SK-N-SH (cell line): Measurements from ENCODE around the gene ASCC2. TPM values are rescaled to one million over a fixed set of nuclear protein-coding genes. Genes with fewer than 3 reads are reported as not detected.

Experiments used
- CTCF ChIA-PET: fragments of 300-600, 350-600 bp; formaldehyde crosslinking; extraction: SDS; loops from one replicate; lab custom pipeline; 2021; lab: Yijun Ruan, JAX
- POLR2A ChIA-PET: fragments of 350-600 bp; sonication (Branson Sonifier 250); formaldehyde crosslinking; extraction: SDS; loops from one replicate; lab custom pipeline; 2020; ENCODE audit warnings: antibody characterized with exemption, inconsistent platforms; lab: Yijun Ruan, JAX
- DNase-seq: peaks from one replicate; pipeline ENCODE4 v3.0.0; 2012
- H2AFZ ChIP-seq: fragments of 200-600 bp; sonication (generic); 2 replicates; pipeline ENCODE4 v1.8.1; 2016; ENCODE audit warnings: antibody characterized with exemption, mild to moderate bottlenecking, low read depth
- H3F3A ChIP-seq: fragments of 200-600 bp; sonication (generic); replicated peaks from 2 replicates; pipeline ENCODE3; 2016; ENCODE audit warnings: antibody characterized with exemption, mild to moderate bottlenecking; ENCODE audit not compliant: insufficient read depth
- H3K27ac ChIP-seq, 2 experiments: fragments of 200-500 bp in 1 of 2; fragments of 200-600 bp in 1 of 2; sonication (Bioruptor generic) in 1 of 2; sonication (generic), shearing (Covaris generic) in 1 of 2; 2 replicates each; pipeline versions ENCODE4 v1.5.1 to v1.6.1; 2014 to 2016; ENCODE audit warnings: low read depth in 2 of 2, inconsistent platforms in 1 of 2, low read length in 1 of 2, mild to moderate bottlenecking in 1 of 2, mixed read lengths in 1 of 2
- H3K27me3 ChIP-seq: fragments of 200-600 bp; sonication (generic), shearing (Covaris generic); 2 replicates; pipeline ENCODE4 v1.6.1; 2016; ENCODE audit warnings: mixed run types; ENCODE audit not compliant: insufficient read depth
- H3K36me3 ChIP-seq, 2 experiments: fragments of 200-500 bp in 1 of 2; fragments of 200-600 bp in 1 of 2; sonication (Bioruptor generic) in 1 of 2; sonication (generic) in 1 of 2; replicated peaks in 1 of 2; 2 replicates each; pipeline versions ENCODE3 to v1.5.1; 2014 to 2016; ENCODE audit warnings: low read length in 1 of 2, mild to moderate bottlenecking in 1 of 2; ENCODE audit not compliant: insufficient read depth in 2 of 2, control insufficient read depth in 1 of 2
- H3K4me1 ChIP-seq, 2 experiments: fragments of 200-500 bp in 1 of 2; fragments of 200-600 bp in 1 of 2; sonication (Bioruptor generic) in 1 of 2; sonication (generic), shearing (Covaris generic) in 1 of 2; 2 replicates each; pipeline versions ENCODE4 v1.5.1 to v1.6.1; 2014 to 2016; ENCODE audit warnings: low read depth in 1 of 2, low read length in 1 of 2, mixed run types in 1 of 2; ENCODE audit not compliant: insufficient read depth in 2 of 2, control insufficient read depth in 1 of 2
- H3K4me2 ChIP-seq: fragments of 200-600 bp; sonication (generic), shearing (Covaris generic); 2 replicates; pipeline ENCODE4 v1.6.1; 2017; ENCODE audit warnings: mixed run types
- H3K4me3 ChIP-seq, 2 experiments: fragments of 200-500 bp in 1 of 2; fragments of 200-600 bp in 1 of 2; sonication (Bioruptor generic) in 1 of 2; sonication (generic), shearing (Covaris generic) in 1 of 2; 2 replicates each; pipeline versions ENCODE4 v1.5.1 to v1.8.1; 2014 to 2016; ENCODE audit warnings: low read depth in 2 of 2, inconsistent platforms in 1 of 2, low read length in 1 of 2, mild to moderate bottlenecking in 1 of 2, mixed read lengths in 1 of 2, moderate library complexity in 1 of 2
- H3K79me2 ChIP-seq: fragments of 200-600 bp; sonication (generic); 2 replicates; pipeline ENCODE4 v1.8.1; 2017; ENCODE audit warnings: mild to moderate bottlenecking; ENCODE audit not compliant: insufficient read depth
- H3K9ac ChIP-seq: fragments of 200-600 bp; sonication (generic); 2 replicates; pipeline ENCODE4 v1.6.1; 2017; ENCODE audit warnings: mixed run types
- H3K9me2 ChIP-seq: fragments of 200-600 bp; sonication (generic); 2 replicates; pipeline ENCODE4 v1.6.1; 2017; ENCODE audit warnings: mixed run types
- H3K9me3 ChIP-seq: fragments of 200-600 bp; sonication (generic); 2 replicates; pipeline ENCODE4 v1.6.1; 2017; ENCODE audit warnings: mixed run types, mild to moderate bottlenecking, moderate library complexity
- H4K20me1 ChIP-seq: fragments of 200-600 bp; sonication (generic); 2 replicates; pipeline ENCODE4 v1.6.1; 2017; ENCODE audit warnings: mild to moderate bottlenecking, mixed run types; ENCODE audit not compliant: insufficient read depth
- CHD2 ChIP-seq: fragments of 150-350 bp; IDR thresholded peaks from 2 replicates; pipeline ENCODE4 v1.6.1; 2018; ENCODE audit warnings: low read length; ENCODE audit not compliant: partially characterized antibody
- CTCF ChIP-seq: fragments of 200-600 bp; sonication (generic); IDR thresholded peaks from 2 replicates; pipeline ENCODE4 v1.6.1; 2017; ENCODE audit warnings: antibody characterized with exemption, mild to moderate bottlenecking, moderate library complexity
- ELF1 ChIP-seq: IDR thresholded peaks from 2 replicates; pipeline ENCODE4 v1.4.0; 2012
- FOSL2 ChIP-seq: IDR thresholded peaks from 2 replicates; pipeline ENCODE4 v1.4.0; 2012; ENCODE audit warnings: low read depth, mild to moderate bottlenecking, moderate library complexity, borderline replicate concordance
- FOXM1 ChIP-seq: IDR thresholded peaks from 2 replicates; pipeline ENCODE4 v1.4.0; 2012; ENCODE audit warnings: low read depth, mild to moderate bottlenecking
- JUND ChIP-seq: IDR thresholded peaks from 2 replicates; pipeline ENCODE4 v1.4.0; 2012
- MEF2A ChIP-seq: IDR thresholded peaks from 2 replicates; pipeline ENCODE4 v1.4.0; 2012; ENCODE audit warnings: low read depth, borderline replicate concordance
- MXI1 ChIP-seq: IDR thresholded peaks from 2 replicates; pipeline ENCODE4 v1.6.1; 2012; ENCODE audit warnings: mild to moderate bottlenecking, low read depth, low read length, improper control_type of control experiment
- NFIC ChIP-seq: IDR thresholded peaks from 2 replicates; pipeline ENCODE4 v1.4.0; 2012; ENCODE audit warnings: borderline replicate concordance
- NRF1 ChIP-seq: IDR thresholded peaks from 2 replicates; pipeline ENCODE4 v1.6.1; 2012; ENCODE audit warnings: low read depth, mild to moderate bottlenecking, low read length
- PBX3 ChIP-seq: IDR thresholded peaks from 2 replicates; pipeline ENCODE4; 2012
- POLR2AphosphoS5 ChIP-seq: IDR thresholded peaks from 2 replicates; pipeline ENCODE4 v1.6.1; 2012; ENCODE audit warnings: low read depth, low read length
- RCOR1 ChIP-seq: fragments of 150-350 bp; IDR thresholded peaks from 2 replicates; pipeline ENCODE4 v1.6.1; 2017; ENCODE audit warnings: antibody characterized with exemption, low read length
- RFX5 ChIP-seq: IDR thresholded peaks from 2 replicates; pipeline ENCODE4 v1.6.1; 2012; ENCODE audit warnings: mild to moderate bottlenecking, improper control_type of control experiment, low read length
- RXRA ChIP-seq: IDR thresholded peaks from 2 replicates; pipeline ENCODE4 v1.4.0; 2012; ENCODE audit warnings: low read depth, mild to moderate bottlenecking, borderline replicate concordance
- SIN3A ChIP-seq: IDR thresholded peaks from 2 replicates; pipeline ENCODE4 v1.6.1; 2012; ENCODE audit warnings: low read depth, mild to moderate bottlenecking, low read length, moderate library complexity, borderline replicate concordance
- SMC3 ChIP-seq: IDR thresholded peaks from 2 replicates; pipeline ENCODE4 v1.6.1; 2012; ENCODE audit warnings: low read depth, low read length, improper control_type of control experiment
- TAF1 ChIP-seq: IDR thresholded peaks from 2 replicates; pipeline ENCODE4 v1.6.1; 2012; ENCODE audit warnings: low read depth, mild to moderate bottlenecking, low read length, moderate library complexity, borderline replicate concordance
- TCF12 ChIP-seq: IDR thresholded peaks from 2 replicates; pipeline ENCODE4 v1.4.0; 2012
- TEAD4 ChIP-seq: IDR thresholded peaks from 2 replicates; pipeline ENCODE4 v1.4.0; 2012; ENCODE audit warnings: mild to moderate bottlenecking, borderline replicate concordance; ENCODE audit not compliant: insufficient read depth
- WGBS: methylation state at CpG from one replicate; pipeline ENCODE4 v1.1.6; 2017; ENCODE audit warnings: low lambda C conversion rate; 5-methylcytosine and 5-hydroxymethylcytosine counted together
- polyA plus RNA-seq, 3 experiments: library from polyadenylated mRNA; depleted of rRNA; stranded (reverse); fragments of >200 nt; gene quantifications; 2 replicates each; pipeline ENCODE4 v1.2.3, GENCODE V29; 2012
- TF ChIP-seq, protein P1 (sequence below): fragments of 150-350 bp; IDR thresholded peaks from 2 replicates; pipeline ENCODE4 v1.6.1; 2016; ENCODE audit warnings: mild to moderate bottlenecking, low read depth, low read length
- TF ChIP-seq, protein P2 (sequence below): fragments of 150-350 bp; IDR thresholded peaks from 2 replicates; pipeline ENCODE4 v1.6.1; 2017; ENCODE audit warnings: antibody characterized with exemption, low read length, low read depth, borderline replicate concordance
- TF ChIP-seq, protein P3 (sequence below): IDR thresholded peaks from 2 replicates; pipeline ENCODE4 v1.4.0; 2012; ENCODE audit warnings: low read depth

ASCC2 gene
- polyA plus RNA-seq, 1 of the 3 experiments (the other 2 are of a cell fraction): 82.0 TPM

GRCh38 chr22:29817724-29818123 lies 20.4 kb downstream of the ASCC2 start:
- Histone ChIP-seq H3K4me3 (no peak overlapping the region), H3K27ac (no peak overlapping the region), H3K9me2 (no peaks in the 10 kb centered on the region)
- POLR2A ChIA-PET: no interaction called here
- no peak for TF ChIP-seq SMC3
- TF ChIP-seq RFX5: no peak
- TF ChIP-seq NFIC: no peak
- no peak for TF ChIP-seq TCF12
- TF ChIP-seq MEF2A: no peak
- no peak for TF ChIP-seq FOSL2
- no peak for TF ChIP-seq TAF1
- no peak for TF ChIP-seq NRF1
- TF ChIP-seq ELF1: no peak
- no peak for TF ChIP-seq SIN3A
- no peak for TF ChIP-seq JUND
- TF ChIP-seq, all 33 proteins: peak for 0
- no peaks in the 10 kb centered on the region for H3K9me3 ChIP-seq
- H2AFZ ChIP-seq: no peak overlapping the region
- WGBS: 100% methylated on average over 1 of the region's 1 CpG
- H3F3A ChIP-seq: peaks cover 7% of the 10 kb centered on the region
- DNase-seq: no peak
- H3K27me3 ChIP-seq: no peaks in the 10 kb centered on the region
- peaks cover 29 to 48% of the 10 kb centered on the region in 2 experiments for H3K36me3 ChIP-seq
- peaks cover 8 to 11% of the 10 kb centered on the region in 2 experiments; a peak in 2 of 4 replicates for H3K4me1 ChIP-seq
- H4K20me1 ChIP-seq: no peaks in the 10 kb centered on the region
- CTCF ChIA-PET: interaction anchor here (1.1 kb wide), 1 partner anchor 12 kb away, joined by 3 read pairs; no protein-coding TSS in a partner anchor
- H3K9ac ChIP-seq: no peak overlapping the region
- no peaks in the 10 kb centered on the region for H3K79me2 ChIP-seq
- no peak overlapping the region for H3K4me2 ChIP-seq

- H3K9me2 ChIP-seq: no peaks in the 10 kb centered on the region
- no peaks in the 10 kb centered on the region for H3K27me3 ChIP-seq
- no peaks in the 10 kb centered on the region for H3K9me3 ChIP-seq
- no peak overlapping the region for H3K27ac ChIP-seq
- H3K9ac ChIP-seq: no peak overlapping the region
- H2AFZ ChIP-seq: no peak overlapping the region
- WGBS: 100% methylated on average over 2 of the region's 2 CpGs
- no peak overlapping the region for H3K4me3 ChIP-seq
- no peaks in the 10 kb centered on the region for H4K20me1 ChIP-seq
- POLR2A ChIA-PET: no interaction called here
- peaks cover 5 to 8% of the 10 kb centered on the region in 2 experiments; a peak in 2 of 4 replicates for H3K4me1 ChIP-seq
- DNase-seq: no peak
- H3K36me3 ChIP-seq: peaks cover 30 to 49% of the 10 kb centered on the region in 2 experiments
- no peaks in the 10 kb centered on the region for H3K79me2 ChIP-seq
- CTCF ChIA-PET: interaction anchor here (0.8 kb wide), 1 partner anchor 188 kb away, joined by 4 read pairs; no protein-coding TSS in a partner anchor
- TF ChIP-seq NFIC (no peak), RXRA (no peak), TCF12 (no peak), TEAD4 (no peak), FOXM1 (no peak), MXI1 (no peak), SIN3A (no peak), CHD2 (no peak), POLR2AphosphoS5 (no peak), ELF1 (no peak), RCOR1 (no peak), JUND (no peak), PBX3 (no peak), FOSL2 (no peak), CTCF (no peak), RFX5 (no peak)
- TF ChIP-seq, protein P1, sequence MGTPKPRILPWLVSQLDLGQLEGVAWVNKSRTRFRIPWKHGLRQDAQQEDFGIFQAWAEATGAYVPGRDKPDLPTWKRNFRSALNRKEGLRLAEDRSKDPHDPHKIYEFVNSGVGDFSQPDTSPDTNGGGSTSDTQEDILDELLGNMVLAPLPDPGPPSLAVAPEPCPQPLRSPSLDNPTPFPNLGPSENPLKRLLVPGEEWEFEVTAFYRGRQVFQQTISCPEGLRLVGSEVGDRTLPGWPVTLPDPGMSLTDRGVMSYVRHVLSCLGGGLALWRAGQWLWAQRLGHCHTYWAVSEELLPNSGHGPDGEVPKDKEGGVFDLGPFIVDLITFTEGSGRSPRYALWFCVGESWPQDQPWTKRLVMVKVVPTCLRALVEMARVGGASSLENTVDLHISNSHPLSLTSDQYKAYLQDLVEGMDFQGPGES: no peak
- TF ChIP-seq, protein P2, sequence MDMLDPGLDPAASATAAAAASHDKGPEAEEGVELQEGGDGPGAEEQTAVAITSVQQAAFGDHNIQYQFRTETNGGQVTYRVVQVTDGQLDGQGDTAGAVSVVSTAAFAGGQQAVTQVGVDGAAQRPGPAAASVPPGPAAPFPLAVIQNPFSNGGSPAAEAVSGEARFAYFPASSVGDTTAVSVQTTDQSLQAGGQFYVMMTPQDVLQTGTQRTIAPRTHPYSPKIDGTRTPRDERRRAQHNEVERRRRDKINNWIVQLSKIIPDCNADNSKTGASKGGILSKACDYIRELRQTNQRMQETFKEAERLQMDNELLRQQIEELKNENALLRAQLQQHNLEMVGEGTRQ: no peak
- TF ChIP-seq, protein P3, sequence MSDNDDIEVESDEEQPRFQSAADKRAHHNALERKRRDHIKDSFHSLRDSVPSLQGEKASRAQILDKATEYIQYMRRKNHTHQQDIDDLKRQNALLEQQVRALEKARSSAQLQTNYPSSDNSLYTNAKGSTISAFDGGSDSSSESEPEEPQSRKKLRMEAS: no peak
- no peaks in the 10 kb centered on the region for H3F3A ChIP-seq
- no peak overlapping the region for H3K4me2 ChIP-seq
Measured at GRCh38 chr22:29816980-29817379, 21.1 kb downstream of the ASCC2 start.
